ENCODE data around the gene DOLPP1. TPM values are rescaled to one million over a fixed set of nuclear protein-coding genes. Genes with fewer than 3 reads are reported as not detected.
A peak's percentile ranks its signal among the peaks of the same experiment; 100 is the strongest.

DOLPP1 gene
- total RNA-seq, 1 experiment from 2014 or later, result 13.7 TPM

DNA sequence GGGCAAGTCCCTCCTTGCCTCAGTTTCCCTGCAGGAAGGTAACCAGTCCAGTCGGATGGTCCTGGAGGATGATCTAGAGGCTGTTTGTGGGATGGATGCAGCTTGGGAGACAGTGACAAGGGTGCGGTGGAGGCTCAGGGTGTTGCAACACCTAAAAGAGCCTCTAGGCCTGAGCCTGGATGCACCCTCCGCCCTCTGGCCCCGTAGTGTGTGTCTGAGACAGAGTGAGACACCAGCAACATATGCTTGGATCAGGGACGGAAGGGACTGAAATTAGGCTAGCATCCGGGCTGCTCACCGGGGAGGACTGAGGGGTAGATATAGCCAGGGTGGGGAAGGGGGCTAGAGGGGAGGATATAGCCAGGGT is 28.6 kb downstream of the DOLPP1 start:
- CTCF ChIA-PET, result no interaction called here
- no TSS peak for BruUV-seq (replicated peaks)
- H3K4me3 ChIP-seq (ENCODE audit: low read depth in 2 of 2, low read length in 2 of 2), result peak overlapping the region; percentile 72 to 75; a peak in 3 of 4 replicates
- H3K27ac ChIP-seq (ENCODE audit: low read length), result no peak overlapping the region; the same call in 1 of the 2 replicates
- H3K27me3 ChIP-seq (ENCODE audit: control insufficient read depth, insufficient read depth, low read length), result no peaks in the 10 kb centered on the region
- peaks cover 6% of the 10 kb centered on the region; the same call in 1 of the 2 replicates for H3K36me3 ChIP-seq (ENCODE audit: control insufficient read depth, insufficient read depth, low read length)
- DNase-seq (ENCODE audit: low read depth, low spot score), result no peak
- no peak for ATAC-seq
- TF ChIP-seq SIN3A (IDR thresholded peaks at IDR 0.05; ENCODE audit: borderline replicate concordance, insufficient read depth, low read depth, low read length) (no peak), CTCF (IDR thresholded peaks at IDR 0.05) (no peak), REST (IDR thresholded peaks at IDR 0.05; ENCODE audit: insufficient read depth in 1 of 2, low read depth in 2 of 2, low read length in 1 of 2) (no peak), POLR2AphosphoS5 (IDR thresholded peaks at IDR 0.05; ENCODE audit: low read depth, low read length) (no peak), TCF7L2 (IDR thresholded peaks at IDR 0.05; ENCODE audit: low read depth, low read length) (no peak)
- in situ Hi-C loops (cut with HindIII; ENCODE audit: low pct_unique_long_range_greater_than_20kb, low sequenced_read_pairs), result no loop called here
- H3K4me1 ChIP-seq (ENCODE audit: control insufficient read depth, insufficient read depth, low read length), result peaks cover 11% of the 10 kb centered on the region
- POLR2A ChIA-PET, result no interaction called here
- intact Hi-C loops (cut with micrococcal nuclease; ENCODE audit: unreplicated experiment), result no loop called here
- H3K9me3 ChIP-seq (ENCODE audit: control insufficient read depth, insufficient read depth, low read depth, low read length), result no peaks in the 10 kb centered on the region

GRCh38 chr9:129109952-129110739 is 29.2 kb downstream of the DOLPP1 start:
- BruUV-seq (replicated peaks), result no TSS peak
- TF ChIP-seq TCF7L2 (IDR thresholded peaks at IDR 0.05; ENCODE audit: low read depth, low read length) (no peak), SIN3A (IDR thresholded peaks at IDR 0.05; ENCODE audit: borderline replicate concordance, insufficient read depth, low read depth, low read length) (no peak), REST (IDR thresholded peaks at IDR 0.05; ENCODE audit: insufficient read depth in 1 of 2, low read depth in 2 of 2, low read length in 1 of 2) (no peak), POLR2AphosphoS5 (IDR thresholded peaks at IDR 0.05; ENCODE audit: low read depth, low read length) (no peak), CTCF (IDR thresholded peaks at IDR 0.05) (no peak)
- no peaks in the 10 kb centered on the region for H3K9me3 ChIP-seq (ENCODE audit: control insufficient read depth, insufficient read depth, low read depth, low read length)
- intact Hi-C loops (cut with micrococcal nuclease; ENCODE audit: unreplicated experiment), result no loop called here
- in situ Hi-C loops (cut with HindIII; ENCODE audit: low pct_unique_long_range_greater_than_20kb, low sequenced_read_pairs), result no loop called here
- ChIA-PET POLR2A (no interaction called here), CTCF (no interaction called here)
- H3K27me3 ChIP-seq (ENCODE audit: control insufficient read depth, insufficient read depth, low read length), result no peaks in the 10 kb centered on the region
- H3K4me3 ChIP-seq (ENCODE audit: low read depth in 2 of 2, low read length in 2 of 2), result peak overlapping the region; percentile 72 to 75
- peaks cover 14% of the 10 kb centered on the region for H3K4me1 ChIP-seq (ENCODE audit: control insufficient read depth, insufficient read depth, low read length)
- peak; percentile 39 for ATAC-seq
- H3K27ac ChIP-seq (ENCODE audit: low read length), result peak overlapping the region; percentile 78
- peaks cover 6% of the 10 kb centered on the region; the same call in 1 of the 2 replicates for H3K36me3 ChIP-seq (ENCODE audit: control insufficient read depth, insufficient read depth, low read length)
- DNase-seq (ENCODE audit: low read depth, low spot score), result no peak

Measured in Panc1 (cell line).